ENCODE measurements around the gene RPL39.
"Not testable (repeated sequence)": the region's sequence is repeated elsewhere in the genome, so short reads cannot be mapped to it uniquely, and the experiment has no call there.

The RPL39 gene

GRCh38 chrX:119791437-119792231 is at the start of gene RPL39:
Gene RPL39 (minus strand): TSS chrX:119791630. CDS start chrX:119791576, 54 bp downstream.
- Mint-ChIP-seq H3K27ac (peak within 1 kb of the TSS; percentile 97), H3K27me3 (no peaks in the 10 kb centered on the region), H3K4me1 (ENCODE audit: low read depth) (peaks cover 12% of the 10 kb centered on the region), H3K4me3 (peak within 1 kb of the TSS; percentile 95), H3K9me3 (ENCODE audit: low read depth) (no peaks in the 10 kb centered on the region), H3K36me3 (no peaks in the 10 kb centered on the region)

- Mint-ChIP-seq H3K4me3 (no peak overlapping the region), H3K27ac (no peak overlapping the region), H3K27me3 (no peaks in the 10 kb centered on the region), H3K9me3 (ENCODE audit: low read depth) (no peaks in the 10 kb centered on the region), H3K36me3 (peaks cover 5% of the 10 kb centered on the region), H3K4me1 (ENCODE audit: low read depth) (no peaks in the 10 kb centered on the region)
These were observed 42.5 kb upstream of the RPL39 start for GRCh38 chrX:119833905-119834304.

- no peaks in the 10 kb centered on the region for H3K27me3 Mint-ChIP-seq
- no peaks in the 10 kb centered on the region for H3K9me3 Mint-ChIP-seq (ENCODE audit: low read depth)
- no peak overlapping the region for H3K27ac Mint-ChIP-seq
- H3K4me3 Mint-ChIP-seq, result no peak overlapping the region
- peaks cover 2% of the 10 kb centered on the region for H3K36me3 Mint-ChIP-seq
- peaks cover 2% of the 10 kb centered on the region for H3K4me1 Mint-ChIP-seq (ENCODE audit: low read depth)
These were observed 37.0 kb upstream of the RPL39 start for GRCh38 chrX:119828446-119828845.

GRCh38 chrX:119826399-119826959 is 35.0 kb upstream of the RPL39 start:
- Mint-ChIP-seq H3K36me3 (peaks cover 4% of the 10 kb centered on the region), H3K9me3 (ENCODE audit: low read depth) (no peaks in the 10 kb centered on the region), H3K4me3 (no peak overlapping the region), H3K27me3 (no peaks in the 10 kb centered on the region), H3K4me1 (ENCODE audit: low read depth) (peaks cover 7% of the 10 kb centered on the region), H3K27ac (no peak overlapping the region)

DNA sequence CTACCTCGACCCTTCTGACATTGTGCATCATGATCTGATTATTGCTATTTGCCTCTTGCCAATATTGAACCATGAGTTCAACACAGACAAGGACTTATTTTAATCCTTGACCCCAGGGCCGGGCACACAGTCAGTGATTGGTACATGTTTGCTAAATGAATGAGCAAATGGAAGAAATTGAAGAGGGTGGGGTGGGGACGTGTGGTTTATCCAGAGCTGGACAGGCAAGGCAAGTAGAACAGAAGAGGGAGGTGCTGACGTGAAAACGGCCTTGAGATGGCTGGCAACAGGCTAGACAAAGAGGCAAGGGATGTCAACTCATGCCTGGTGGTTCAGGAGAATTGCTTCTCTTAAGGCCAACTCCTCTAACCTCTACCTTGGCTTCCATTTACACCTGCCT is 32.8 kb upstream of the RPL39 start:
- H3K36me3 Mint-ChIP-seq; H3K4me1 Mint-ChIP-seq (ENCODE audit: low read depth); H3K27ac Mint-ChIP-seq; H3K4me3 Mint-ChIP-seq; H3K27me3 Mint-ChIP-seq; H3K9me3 Mint-ChIP-seq (ENCODE audit: low read depth): not testable (repeated sequence)

DNA sequence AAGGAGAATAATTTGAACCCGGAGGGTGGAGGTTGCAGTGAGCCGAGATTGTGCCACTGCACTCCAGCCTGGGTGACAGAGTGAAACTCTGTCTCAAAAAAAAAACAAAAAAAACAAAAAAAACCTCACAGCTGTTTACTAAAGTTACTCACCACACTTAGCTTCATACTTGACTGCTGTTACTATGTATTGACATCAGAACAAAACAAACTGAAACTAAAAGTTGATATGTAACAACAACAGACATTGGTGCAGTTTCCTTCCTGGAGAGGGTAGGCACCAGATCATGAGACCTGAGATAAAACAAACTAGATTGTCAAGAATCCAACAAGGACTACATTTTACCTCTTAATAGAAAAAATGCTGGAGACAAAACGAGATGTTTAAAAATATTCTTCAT is 30.3 kb upstream of the RPL39 start:
- not testable (repeated sequence) for H3K4me1 Mint-ChIP-seq (ENCODE audit: low read depth); H3K4me3 Mint-ChIP-seq; H3K36me3 Mint-ChIP-seq; H3K27me3 Mint-ChIP-seq; H3K9me3 Mint-ChIP-seq (ENCODE audit: low read depth)
- H3K27ac Mint-ChIP-seq, result peak overlapping the region; percentile 34

DNA sequence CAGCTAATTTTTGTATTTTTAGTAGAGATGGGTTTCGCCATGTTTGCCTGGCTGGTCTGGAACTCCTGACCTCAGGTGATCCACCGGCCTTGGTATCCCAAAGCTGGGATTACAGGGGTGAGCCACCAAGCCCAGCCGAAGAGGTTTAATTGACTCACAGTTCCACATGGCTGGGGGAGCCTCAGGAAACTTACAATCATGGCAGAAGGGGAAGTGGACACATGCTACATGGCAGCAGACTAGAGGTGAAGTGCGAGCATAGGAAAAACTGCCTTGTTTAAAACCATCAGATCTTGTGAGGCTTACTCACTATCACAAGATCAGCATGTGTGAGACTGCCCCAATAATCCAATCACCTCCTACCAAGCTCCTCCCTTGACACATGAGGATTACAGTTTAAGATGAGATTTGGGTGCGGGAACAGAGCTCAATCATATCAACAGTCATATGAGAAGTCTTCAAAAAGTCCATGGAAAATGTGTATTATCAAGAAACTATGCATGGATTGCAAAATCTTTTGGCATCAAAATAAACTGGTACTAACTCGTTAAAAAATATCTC is 25.8 kb upstream of the RPL39 start:
- H3K36me3 Mint-ChIP-seq, result peaks cover 5% of the 10 kb centered on the region
- H3K27me3 Mint-ChIP-seq, result no peaks in the 10 kb centered on the region
- no peaks in the 10 kb centered on the region for H3K9me3 Mint-ChIP-seq (ENCODE audit: low read depth)
- H3K27ac Mint-ChIP-seq, result no peak overlapping the region
- H3K4me3 Mint-ChIP-seq, result no peak overlapping the region
- peaks cover 5% of the 10 kb centered on the region for H3K4me1 Mint-ChIP-seq (ENCODE audit: low read depth)

DNA sequence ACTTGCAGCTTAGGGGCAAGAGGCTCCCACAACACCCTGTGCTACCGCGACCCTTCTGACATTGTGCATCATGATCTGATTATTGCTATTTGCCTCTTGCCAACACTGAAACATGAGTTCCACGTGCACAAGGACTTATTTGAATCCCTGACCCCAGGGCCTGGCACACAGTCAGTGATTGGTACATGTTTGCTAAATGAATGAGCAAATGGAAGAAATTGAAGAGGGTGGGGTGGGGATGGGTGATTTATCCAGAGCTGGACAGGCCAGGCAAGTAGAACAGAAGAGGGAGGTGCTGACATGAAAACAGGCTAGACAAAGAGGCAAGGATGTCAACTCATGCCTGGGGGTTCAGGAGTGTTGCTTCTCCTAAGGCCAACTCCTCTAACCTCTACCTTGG is 24.9 kb upstream of the RPL39 start:
- no peak overlapping the region for H3K27ac Mint-ChIP-seq
- H3K4me1 Mint-ChIP-seq (ENCODE audit: low read depth), result no peaks in the 10 kb centered on the region
- H3K27me3 Mint-ChIP-seq, result no peaks in the 10 kb centered on the region
- no peak overlapping the region for H3K4me3 Mint-ChIP-seq
- H3K9me3 Mint-ChIP-seq (ENCODE audit: low read depth), result no peaks in the 10 kb centered on the region
- H3K36me3 Mint-ChIP-seq, result peaks cover 2% of the 10 kb centered on the region

GRCh38 chrX:119809185-119809666 is 17.8 kb upstream of the RPL39 start:
- Mint-ChIP-seq H3K4me1 (ENCODE audit: low read depth) (no peaks in the 10 kb centered on the region), H3K36me3 (peaks cover 2% of the 10 kb centered on the region), H3K27me3 (no peaks in the 10 kb centered on the region), H3K9me3 (ENCODE audit: low read depth) (no peaks in the 10 kb centered on the region), H3K4me3 (no peak overlapping the region), H3K27ac (no peak overlapping the region)

DNA sequence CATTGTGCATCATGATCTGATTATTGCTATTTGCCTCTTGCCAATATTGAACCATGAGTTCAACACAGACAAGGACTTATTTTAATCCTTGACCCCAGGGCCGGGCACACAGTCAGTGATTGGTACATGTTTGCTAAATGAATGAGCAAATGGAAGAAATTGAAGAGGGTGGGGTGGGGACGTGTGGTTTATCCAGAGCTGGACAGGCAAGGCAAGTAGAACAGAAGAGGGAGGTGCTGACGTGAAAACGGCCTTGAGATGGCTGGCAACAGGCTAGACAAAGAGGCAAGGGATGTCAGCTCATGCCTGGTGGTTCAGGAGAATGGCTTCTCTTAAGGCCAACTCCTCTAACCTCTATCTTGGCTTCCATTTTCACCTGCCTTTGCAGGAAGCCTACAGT is 17.0 kb upstream of the RPL39 start:
- not testable (repeated sequence) for H3K9me3 Mint-ChIP-seq (ENCODE audit: low read depth); H3K4me1 Mint-ChIP-seq (ENCODE audit: low read depth); H3K4me3 Mint-ChIP-seq; H3K27ac Mint-ChIP-seq; H3K27me3 Mint-ChIP-seq; H3K36me3 Mint-ChIP-seq

DNA sequence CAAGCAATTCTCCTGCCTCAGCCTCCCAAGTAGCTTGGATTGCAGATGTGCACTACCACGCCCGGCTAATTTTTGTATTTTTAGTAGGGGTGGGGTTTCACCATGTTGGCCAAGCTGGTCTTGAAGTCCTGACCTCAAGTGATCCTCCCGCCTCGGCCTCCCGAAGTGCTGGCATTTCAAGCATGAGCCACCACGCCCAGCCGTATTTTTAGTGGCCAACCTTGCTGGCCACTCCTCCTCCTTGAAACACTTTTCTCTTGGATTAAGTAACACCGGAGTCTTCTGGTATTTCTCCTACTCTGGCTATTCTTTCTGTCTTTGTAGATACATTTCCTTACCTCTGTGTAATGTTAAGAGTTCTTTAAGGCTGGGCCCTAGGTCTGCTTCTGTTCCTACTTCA is 11.1 kb upstream of the RPL39 start:
- Mint-ChIP-seq H3K4me1 (ENCODE audit: low read depth) (no peaks in the 10 kb centered on the region), H3K36me3 (no peaks in the 10 kb centered on the region), H3K9me3 (ENCODE audit: low read depth) (no peaks in the 10 kb centered on the region), H3K4me3 (no peak overlapping the region), H3K27ac (no peak overlapping the region), H3K27me3 (no peaks in the 10 kb centered on the region)

GRCh38 chrX:119801253-119802221 is 10.1 kb upstream of the RPL39 start:
- H3K4me3 Mint-ChIP-seq, result no peak overlapping the region
- no peaks in the 10 kb centered on the region for H3K4me1 Mint-ChIP-seq (ENCODE audit: low read depth)
- H3K36me3 Mint-ChIP-seq, result no peaks in the 10 kb centered on the region
- H3K27ac Mint-ChIP-seq, result no peak overlapping the region
- H3K27me3 Mint-ChIP-seq, result no peaks in the 10 kb centered on the region
- no peaks in the 10 kb centered on the region for H3K9me3 Mint-ChIP-seq (ENCODE audit: low read depth)

GRCh38 chrX:119790977-119791436 is 423 bp downstream of the RPL39 start:
- Mint-ChIP-seq H3K4me3 (peak overlapping the region; percentile 95), H3K27me3 (no peaks in the 10 kb centered on the region), H3K4me1 (ENCODE audit: low read depth) (peaks cover 12% of the 10 kb centered on the region), H3K9me3 (ENCODE audit: low read depth) (no peaks in the 10 kb centered on the region), H3K27ac (peak overlapping the region; percentile 97), H3K36me3 (no peaks in the 10 kb centered on the region)

GRCh38 chrX:119784747-119785446 is 6.5 kb downstream of the RPL39 start:
- Mint-ChIP-seq H3K27ac (peak overlapping the region; percentile 66), H3K9me3 (ENCODE audit: low read depth) (no peaks in the 10 kb centered on the region), H3K27me3 (no peaks in the 10 kb centered on the region), H3K4me1 (ENCODE audit: low read depth) (peaks cover 24% of the 10 kb centered on the region), H3K36me3 (no peaks in the 10 kb centered on the region), H3K4me3 (peak overlapping the region; percentile 73)
